EL (cell line): Measurements from ENCODE around the gene MOGAT3.
A peak's percentile ranks its signal among the peaks of the same experiment; 100 is the strongest.

Experiments used
- DNase-seq: peaks from one replicate; pipeline ENCODE4 v3.0.0-alpha.2; 2016

Gene MOGAT3

GRCh38 chr7:101172005-101172853, 28.6 kb downstream of the MOGAT3 start:
- DNase-seq, result no peak

GRCh38 chr7:101171442-101171837, 29.4 kb downstream of the MOGAT3 start:
- no peak for DNase-seq

GRCh38 chr7:101170617-101171441, 30.0 kb downstream of the MOGAT3 start:
- no peak for DNase-seq

- DNase-seq, result peak; percentile 54
These were observed 30.8 kb downstream of the MOGAT3 start for GRCh38 chr7:101169838-101170551.

- DNase-seq, result no peak
These were observed 31.6 kb downstream of the MOGAT3 start for GRCh38 chr7:101169110-101169837.

- DNase-seq, result no peak
These were observed 32.3 kb downstream of the MOGAT3 start for GRCh38 chr7:101168412-101169049.

- DNase-seq, result no peak
These were observed 33.0 kb downstream of the MOGAT3 start for GRCh38 chr7:101167645-101168411.

GRCh38 chr7:101166909-101167644, 33.8 kb downstream of the MOGAT3 start:
- no peak for DNase-seq

- DNase-seq, result no peak
These were observed 34.3 kb downstream of the MOGAT3 start for GRCh38 chr7:101166648-101166908.

- DNase-seq, result no peak
These were observed 34.7 kb downstream of the MOGAT3 start for GRCh38 chr7:101165958-101166647.

- DNase-seq, result peak; percentile 93
These were observed 35.5 kb downstream of the MOGAT3 start, which contains the start of gene VGF for GRCh38 chr7:101165075-101165957. Gene VGF (minus strand): TSS chr7:101165569. CDS start chr7:101164843, 726 bp downstream.

GRCh38 chr7:101164071-101164840, 36.6 kb downstream of the MOGAT3 start:
- DNase-seq, result peak; percentile 47

GRCh38 chr7:101163279-101164070, 37.4 kb downstream of the MOGAT3 start:
- DNase-seq, result peak; percentile 38

GRCh38 chr7:101162551-101163278, 38.1 kb downstream of the MOGAT3 start:
- peak; percentile 68 for DNase-seq

GRCh38 chr7:101161692-101162471, 39.0 kb downstream of the MOGAT3 start:
- no peak for DNase-seq

GRCh38 chr7:101160910-101161309, 39.9 kb downstream of the MOGAT3 start:
- DNase-seq, result no peak
